Gastrocnemius medialis (tissue), 4 donors: Measurements from ENCODE around the gene RGP1. TPM values are rescaled to one million over a fixed set of nuclear protein-coding genes. Genes with fewer than 3 reads are reported as not detected.

Experiments used
- ATAC-seq, 2 donors: fragments of 150-250 bp; one replicate each; pipeline ENCODE4 v1.9.1; 2016
- DNase-seq, 2 donors: peaks; one replicate each; pipeline ENCODE4 v3.0.0-alpha.2; 2019
- H3K27ac ChIP-seq, 4 donors: fragments of 200-600 bp; sonication (generic); 1 replicate in 1 of 4; 2 replicates in 3 of 4; pipeline ENCODE4 v1.5.1; 2016 to 2018; ENCODE audit warnings: mild to moderate bottlenecking in 2 of 4, moderate library complexity in 1 of 4
- H3K27me3 ChIP-seq, 3 donors: fragments of 200-600 bp; sonication (generic) in 2 of 3; 1 replicate in 1 of 3; 2 replicates in 2 of 3; pipeline versions ENCODE4 v1.5.1 to v1.6.0; 2016 to 2019; ENCODE audit warnings: mild to moderate bottlenecking in 1 of 3, moderate library complexity in 1 of 3
- H3K36me3 ChIP-seq, 2 donors: fragments of 200-600 bp; sonication (generic) in 1 of 2; one replicate each; pipeline ENCODE4 v1.5.1; 2017 to 2018
- H3K4me1 ChIP-seq, 2 donors: fragments of 200-600 bp; sonication (generic) in 1 of 2; one replicate each; pipeline ENCODE4 v1.5.1; 2016 to 2017; ENCODE audit warnings: mild to moderate bottlenecking in 2 of 2
- H3K4me3 ChIP-seq, 4 donors: fragments of 200-600 bp; sonication (generic) in 3 of 4; 1 replicate in 1 of 4; 2 replicates in 3 of 4; pipeline ENCODE4 v1.5.1; 2016 to 2019; ENCODE audit warnings: mild to moderate bottlenecking in 2 of 4
- H3K9me3 ChIP-seq, 3 donors: fragments of 200-600 bp; sonication (generic) in 2 of 3; 1 replicate in 1 of 3; 2 replicates in 2 of 3; pipeline ENCODE4 v1.5.1; 2016 to 2019
- CTCF ChIP-seq, 5 experiments: fragments of 450-650 bp in 3 of 5; fragments of 200-600 bp in 2 of 5; sonication (generic) in 2 of 5; IDR thresholded peaks in 4 of 5; conservative IDR thresholded peaks in 1 of 5; 1 replicate in 4 of 5; 2 replicates in 1 of 5; pipeline ENCODE4 v1.5.1; 2016 to 2019; ENCODE audit warnings: antibody characterized with exemption in 5 of 5, mild to moderate bottlenecking in 3 of 5, moderate library complexity in 3 of 5
- POLR2A ChIP-seq, 2 donors: fragments of 450-650 bp; IDR thresholded peaks; one replicate each; pipeline ENCODE4 v1.6.1; 2017; ENCODE audit warnings: antibody characterized with exemption in 2 of 2, mild to moderate bottlenecking in 2 of 2, moderate library complexity in 2 of 2
- in situ Hi-C, 4 donors: fragments of 200-750 bp; cut with MboI; loops; one replicate each; pipeline versions ENCODE4 v1.15.0 to v1.8.0; 2017; ENCODE audit warnings: low sequenced_read_pairs in 4 of 4
- intact Hi-C: fragments of 100-400 bp; cut with DNase I; formaldehyde crosslinking; loops from one replicate; pipeline ENCODE4 v1.15.1; 2023; ENCODE audit warnings: low total_unique reads
- total RNA-seq, 4 donors: library from RNA; depleted of rRNA; stranded (reverse); fragments of >200 nt; gene quantifications; one replicate each; pipeline versions ENCODE4 v1.1.0 to v1.2.3, GENCODE V29; 2016

Gene RGP1
- total RNA-seq, 4 donors from 2014 or later, result 22.0 to 41.1 (median 36.3) TPM

DNA sequence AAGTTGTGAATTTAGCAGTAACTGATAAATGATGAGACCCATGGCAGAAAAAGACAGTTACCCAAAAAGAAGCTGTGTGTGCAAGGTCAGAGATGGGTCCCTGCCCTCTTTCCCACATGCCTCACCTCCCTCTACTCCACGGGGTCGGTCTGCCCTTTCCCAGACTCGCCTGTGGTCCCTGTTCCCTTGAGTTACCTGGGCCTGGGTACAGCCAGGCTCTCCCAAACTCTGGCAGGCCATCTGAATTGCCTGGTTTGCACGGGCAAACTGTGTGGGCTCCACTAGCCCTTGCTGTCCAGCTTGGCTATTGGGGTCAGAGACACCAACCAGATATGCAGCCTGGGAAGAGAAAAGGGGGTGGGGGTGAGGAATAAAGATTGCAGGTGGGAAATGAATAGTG lies 40.9 kb upstream of the RGP1 start:
- Histone ChIP-seq H3K27ac (no peak overlapping the region), H3K4me3 (no peak overlapping the region), H3K36me3 (peaks cover 11 to 95% of the 10 kb centered on the region in 2 donors), H3K27me3 (no peaks in the 10 kb centered on the region), H3K4me1 (no peaks in the 10 kb centered on the region), H3K9me3 (no peaks in the 10 kb centered on the region)
- in situ Hi-C loops, result no loop called here
- TF ChIP-seq POLR2A (IDR thresholded peaks at IDR 0.05), result no peak
- intact Hi-C loops, result no loop called here
- no peak for ATAC-seq
- no peak for DNase-seq

DNA sequence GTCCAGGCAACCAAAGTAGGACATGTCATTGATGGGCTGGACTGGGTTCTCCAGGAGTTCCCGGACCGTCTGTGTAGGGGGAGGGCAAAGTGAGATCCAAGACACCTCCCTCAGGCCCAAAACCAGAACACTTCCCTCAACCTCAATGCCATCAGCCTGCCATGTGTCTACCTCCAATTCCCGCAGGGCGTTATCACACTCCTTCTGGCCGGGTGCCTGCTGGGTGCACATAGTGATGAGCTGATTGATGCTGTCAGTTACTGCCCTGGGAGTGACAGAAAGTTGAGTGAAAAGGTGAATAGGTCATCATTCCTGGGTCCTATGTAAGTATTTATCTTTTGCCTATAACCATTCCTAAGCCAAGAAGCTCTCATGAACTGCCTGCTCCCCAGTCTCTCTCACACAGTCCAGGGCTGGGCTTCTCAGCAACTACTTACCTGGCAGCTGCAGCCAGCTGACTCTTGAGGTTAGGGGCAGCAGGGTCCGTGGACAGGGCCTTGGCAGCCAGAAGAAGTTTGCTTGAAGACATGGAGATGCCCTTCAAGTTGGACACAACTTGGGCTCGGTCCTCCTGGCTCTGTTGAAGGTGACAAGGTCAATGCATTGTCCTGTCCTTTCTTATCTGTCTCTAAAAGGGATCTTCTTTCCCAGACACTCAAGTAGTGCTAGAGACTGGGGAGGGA lies 38.1 kb upstream of the RGP1 start:
- intact Hi-C loops, result no loop called here
- Histone ChIP-seq H3K27me3 (no peaks in the 10 kb centered on the region), H3K4me1 (no peaks in the 10 kb centered on the region), H3K36me3 (peaks cover 11 to 95% of the 10 kb centered on the region in 2 donors), H3K9me3 (no peaks in the 10 kb centered on the region), H3K4me3 (no peak overlapping the region), H3K27ac (no peak overlapping the region)
- ATAC-seq (no peak), DNase-seq (no peak)
- TF ChIP-seq CTCF (IDR thresholded peaks at IDR 0.05 in 4 of 5, conservative IDR thresholded peaks at IDR 0.05 in 1 of 5) (no peak), POLR2A (IDR thresholded peaks at IDR 0.05) (no peak)
- in situ Hi-C loops, result no loop called here

DNA sequence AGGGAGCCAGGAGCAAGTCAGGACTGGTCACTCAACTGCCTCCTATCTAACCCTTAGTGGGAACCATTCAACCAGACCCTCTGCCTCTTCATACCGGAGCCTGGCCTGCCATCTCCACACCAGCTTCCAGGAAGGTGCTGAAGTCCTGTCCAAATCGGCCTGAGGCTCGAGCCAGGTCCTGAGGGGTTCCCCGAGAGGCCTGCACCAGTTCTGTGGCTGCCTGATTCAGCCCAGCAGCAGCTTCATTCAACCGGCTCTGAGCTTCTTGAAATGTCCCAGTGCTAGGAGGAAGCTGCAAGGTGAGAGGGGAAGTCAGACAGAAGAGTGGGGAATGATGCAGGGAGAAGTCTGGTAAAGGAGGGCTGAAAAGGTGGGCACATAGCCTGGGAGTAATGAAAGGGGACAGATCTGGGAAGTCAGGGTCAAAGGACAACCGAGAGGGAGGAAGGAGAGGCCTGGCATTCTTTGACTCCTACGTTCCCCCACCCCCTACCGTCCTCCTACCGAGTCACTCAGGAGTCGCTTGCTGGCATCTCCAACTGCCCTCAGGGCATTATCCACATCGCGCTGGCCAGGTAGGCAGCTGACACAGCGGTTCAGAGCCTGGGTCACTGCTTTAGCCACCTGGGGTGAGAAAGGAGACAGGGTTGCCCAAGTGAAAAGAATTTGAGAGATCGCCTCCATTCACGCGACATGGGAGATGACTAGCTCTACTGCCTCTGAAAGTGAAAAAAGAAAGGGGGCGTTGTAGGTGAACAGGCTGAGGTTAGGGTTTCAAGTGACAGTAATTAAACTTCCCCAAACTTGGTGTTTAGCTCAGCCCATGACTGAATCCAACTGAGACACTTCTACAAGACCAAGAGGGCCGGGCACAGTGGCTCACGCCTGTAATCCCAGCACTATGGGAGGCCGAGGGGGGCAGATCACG lies 37.3 kb upstream of the RGP1 start:
- no peak for DNase-seq
- intact Hi-C loops (no loop called here), in situ Hi-C loops (no loop called here)
- TF ChIP-seq CTCF (IDR thresholded peaks at IDR 0.05 in 4 of 5, conservative IDR thresholded peaks at IDR 0.05 in 1 of 5), result no peak
- TF ChIP-seq POLR2A (IDR thresholded peaks at IDR 0.05), result no peak
- Histone ChIP-seq H3K9me3 (no peaks in the 10 kb centered on the region), H3K36me3 (peaks cover 3 to 95% of the 10 kb centered on the region in 2 donors), H3K4me3 (no peak overlapping the region), H3K4me1 (no peaks in the 10 kb centered on the region), H3K27ac (no peak overlapping the region), H3K27me3 (no peaks in the 10 kb centered on the region)
- ATAC-seq, result no peak

- no peak overlapping the region for H3K4me3 ChIP-seq
- H3K36me3 ChIP-seq, result peaks cover 4 to 95% of the 10 kb centered on the region in 2 donors
- no peaks in the 10 kb centered on the region for H3K27me3 ChIP-seq
- intact Hi-C loops, result no loop called here
- in situ Hi-C loops, result no loop called here
- TF ChIP-seq POLR2A (IDR thresholded peaks at IDR 0.05) (no peak), CTCF (IDR thresholded peaks at IDR 0.05 in 4 of 5, conservative IDR thresholded peaks at IDR 0.05 in 1 of 5) (no peak)
- DNase-seq (no peak), ATAC-seq (no peak)
- H3K4me1 ChIP-seq, result no peaks in the 10 kb centered on the region
- H3K9me3 ChIP-seq, result no peaks in the 10 kb centered on the region
- no peak overlapping the region for H3K27ac ChIP-seq
Measured at GRCh38 chr9:35712762-35713400, 36.2 kb upstream of the RGP1 start.

DNA sequence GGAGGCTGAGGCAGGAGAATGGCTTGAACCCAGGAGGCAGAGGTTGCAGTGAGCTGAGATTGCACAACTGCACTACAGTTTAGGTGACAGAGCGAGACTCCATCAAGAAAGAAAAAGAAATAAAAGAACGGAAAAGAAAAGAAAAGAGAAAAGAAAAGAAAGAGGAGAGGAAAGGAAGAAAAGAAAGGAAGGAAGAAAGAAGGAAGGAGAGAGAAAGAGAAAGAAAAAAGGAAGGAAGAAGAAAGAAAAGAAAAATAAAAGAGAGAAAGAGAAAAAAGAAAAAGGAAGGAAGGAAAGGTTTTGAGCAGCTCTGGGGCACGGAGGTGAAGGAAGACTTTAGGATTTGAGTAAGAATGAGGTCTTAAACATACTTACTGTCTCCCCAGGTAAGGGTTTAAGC lies 35.5 kb upstream of the RGP1 start:
- Histone ChIP-seq H3K4me3 (no peak overlapping the region), H3K27me3 (no peaks in the 10 kb centered on the region), H3K4me1 (no peaks in the 10 kb centered on the region), H3K27ac (no peak overlapping the region), H3K36me3 (peaks cover 4 to 95% of the 10 kb centered on the region in 2 donors), H3K9me3 (no peaks in the 10 kb centered on the region)
- in situ Hi-C loops, result no loop called here
- DNase-seq (no peak), ATAC-seq (no peak)
- intact Hi-C loops, result no loop called here
- TF ChIP-seq CTCF (IDR thresholded peaks at IDR 0.05 in 4 of 5, conservative IDR thresholded peaks at IDR 0.05 in 1 of 5) (no peak), POLR2A (IDR thresholded peaks at IDR 0.05) (no peak)
